Measurements from ENCODE around the gene PRRT1. TPM values are rescaled to one million over a fixed set of nuclear protein-coding genes. Genes with fewer than 3 reads are reported as not detected.
"Not testable (repeated sequence)": the region's sequence is repeated elsewhere in the genome, so short reads cannot be mapped to it uniquely, and the experiment has no call there.

The PRRT1 gene
- total RNA-seq, 2 donors from 2014 or later, result 3.8 to 6.8 TPM

- TF ChIP-seq, protein P1, sequence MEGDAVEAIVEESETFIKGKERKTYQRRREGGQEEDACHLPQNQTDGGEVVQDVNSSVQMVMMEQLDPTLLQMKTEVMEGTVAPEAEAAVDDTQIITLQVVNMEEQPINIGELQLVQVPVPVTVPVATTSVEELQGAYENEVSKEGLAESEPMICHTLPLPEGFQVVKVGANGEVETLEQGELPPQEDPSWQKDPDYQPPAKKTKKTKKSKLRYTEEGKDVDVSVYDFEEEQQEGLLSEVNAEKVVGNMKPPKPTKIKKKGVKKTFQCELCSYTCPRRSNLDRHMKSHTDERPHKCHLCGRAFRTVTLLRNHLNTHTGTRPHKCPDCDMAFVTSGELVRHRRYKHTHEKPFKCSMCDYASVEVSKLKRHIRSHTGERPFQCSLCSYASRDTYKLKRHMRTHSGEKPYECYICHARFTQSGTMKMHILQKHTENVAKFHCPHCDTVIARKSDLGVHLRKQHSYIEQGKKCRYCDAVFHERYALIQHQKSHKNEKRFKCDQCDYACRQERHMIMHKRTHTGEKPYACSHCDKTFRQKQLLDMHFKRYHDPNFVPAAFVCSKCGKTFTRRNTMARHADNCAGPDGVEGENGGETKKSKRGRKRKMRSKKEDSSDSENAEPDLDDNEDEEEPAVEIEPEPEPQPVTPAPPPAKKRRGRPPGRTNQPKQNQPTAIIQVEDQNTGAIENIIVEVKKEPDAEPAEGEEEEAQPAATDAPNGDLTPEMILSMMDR (IDR thresholded peaks at IDR 0.05), result no peak
- H3K4me1 ChIP-seq (ENCODE audit: control insufficient read depth in 1 of 2, low read depth in 2 of 2), result peaks cover 9 to 25% of the 10 kb centered on the region in 2 donors
- H3K4me3 ChIP-seq, result no peak overlapping the region
- no peaks in the 10 kb centered on the region for H3K36me3 ChIP-seq
- H3K27ac ChIP-seq, result no peak overlapping the region
- H3K9me3 ChIP-seq, result no peaks in the 10 kb centered on the region
- no peaks in the 10 kb centered on the region for H3K27me3 ChIP-seq (replicated peaks; ENCODE audit: insufficient read depth)
- no peak for DNase-seq (ENCODE audit: low spot score)
- ATAC-seq (ENCODE audit: insufficient number of reproducible peaks, low FRiP score, low read depth), result no peak
Measured at GRCh38 chr6:32102255-32102654, 49.5 kb downstream of the PRRT1 start.

DNA sequence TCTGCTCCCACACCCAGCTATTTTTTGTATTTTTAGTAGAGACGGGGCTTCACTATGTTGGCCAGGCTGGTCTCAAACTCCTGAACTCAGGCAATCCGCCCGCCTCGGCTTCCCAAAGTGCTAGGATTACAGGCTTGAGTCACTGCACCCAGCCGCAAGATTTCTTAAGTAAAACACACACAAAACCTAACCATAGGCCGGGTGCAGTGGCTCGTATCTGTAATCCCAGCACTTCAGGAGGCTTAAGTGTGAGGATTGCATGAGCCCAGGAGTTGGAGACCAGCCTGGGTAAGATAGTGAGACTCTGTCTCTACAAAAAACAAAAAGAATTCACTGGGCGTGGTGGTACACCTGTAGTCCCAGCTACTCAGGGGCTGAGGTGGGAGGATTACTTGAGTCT, 51.5 kb downstream of the PRRT1 start:
- ATAC-seq (ENCODE audit: insufficient number of reproducible peaks, low FRiP score, low read depth); DNase-seq (ENCODE audit: low spot score); H3K36me3 ChIP-seq; H3K4me3 ChIP-seq; H3K27ac ChIP-seq; H3K27me3 ChIP-seq (replicated peaks; ENCODE audit: insufficient read depth); H3K9me3 ChIP-seq; H3K4me1 ChIP-seq (ENCODE audit: control insufficient read depth in 1 of 2, low read depth in 2 of 2): not testable (repeated sequence)

Other genes starting within 250 kb of the PRRT1 start
- gene ZBTB12, start 249.9 kb downstream of the PRRT1 start, total RNA-seq, result 1 to 10 TPM in 1 of 2 donors, not detected in 1; 1.6 TPM
- gene C2, start 224.2 kb downstream of the PRRT1 start, total RNA-seq, result 10 to 100 TPM; 13.8 to 40.2 TPM
- gene CFB, start 205.8 kb downstream of the PRRT1 start, total RNA-seq, result 100 to 1,000 TPM in 1 of 2 donors, 10 to 100 TPM in 1; 55.2 to 142 TPM
- gene NELFE, start 193.0 kb downstream of the PRRT1 start, total RNA-seq, result 10 to 100 TPM; 62.4 to 69.3 TPM
- gene SKIC2, start 192.8 kb downstream of the PRRT1 start, total RNA-seq, result 10 to 100 TPM; 37.7 to 73.0 TPM
- gene DXO, start 179.8 kb downstream of the PRRT1 start, total RNA-seq, result 10 to 100 TPM; 14.1 to 45.4 TPM
- gene C4A, start 169.9 kb downstream of the PRRT1 start, total RNA-seq, result 100 to 1,000 TPM in 1 of 2 donors, 10 to 100 TPM in 1; 30.2 to 162 TPM
- gene C4B, start 137.1 kb downstream of the PRRT1 start, total RNA-seq, result 100 to 1,000 TPM in 1 of 2 donors, 10 to 100 TPM in 1; 44.3 to 108 TPM
- gene CYP21A2, start 113.5 kb downstream of the PRRT1 start, total RNA-seq, result 1 to 10 TPM in 1 of 2 donors, not detected in 1; 2.4 TPM
- gene TNXB, start 42.6 kb downstream of the PRRT1 start, total RNA-seq, result 100 to 1,000 TPM; 194 to 210 TPM
- 10 to 100 TPM; 38.2 to 60.9 TPM for gene ATF6B, start 23.7 kb downstream of the PRRT1 start, total RNA-seq
- 1 to 10 TPM in 1 of 2 donors, under 1 TPM in 1; 0.41 to 3.2 TPM for gene FKBPL, start 21.7 kb downstream of the PRRT1 start, total RNA-seq
- 10 to 100 TPM; 21.8 to 42.0 TPM for gene PPT2, start 2.2 kb upstream of the PRRT1 start, total RNA-seq
- gene EGFL8, start 12.7 kb upstream of the PRRT1 start, total RNA-seq, result 10 to 100 TPM; 13.8 to 16.2 TPM
- gene AGPAT1, start 24.1 kb upstream of the PRRT1 start, total RNA-seq, result 10 to 100 TPM; 43.0 to 53.1 TPM
- 10 to 100 TPM; 63.5 to 68.4 TPM for gene RNF5, start 26.5 kb upstream of the PRRT1 start, total RNA-seq
- 1 to 10 TPM; 1.8 to 3.8 TPM for gene AGER, start 32.3 kb upstream of the PRRT1 start, total RNA-seq
- 10 to 100 TPM; 35.7 to 59.4 TPM for gene PBX2, start 38.3 kb upstream of the PRRT1 start, total RNA-seq
- gene GPSM3, start 40.7 kb upstream of the PRRT1 start, total RNA-seq, result 10 to 100 TPM; 11.9 to 22.2 TPM
- 10 to 100 TPM; 23.6 to 26.0 TPM for gene NOTCH4, start 72.1 kb upstream of the PRRT1 start, total RNA-seq
- gene TSBP1, start 220.0 kb upstream of the PRRT1 start, total RNA-seq, result not detected

Data from thoracic aorta (tissue), 2 donors.